HG02884 (cell line): ENCODE results near the gene CPNE5.

Source experiments
- ATAC-seq: cut with Tn5 transposase; IDR thresholded peaks from one replicate; pipeline ENCODE4 v1.9.1; 2021; ENCODE audit warnings: mild to moderate bottlenecking, moderate library complexity; ENCODE audit not compliant: unreplicated experiment

Gene CPNE5

DNA sequence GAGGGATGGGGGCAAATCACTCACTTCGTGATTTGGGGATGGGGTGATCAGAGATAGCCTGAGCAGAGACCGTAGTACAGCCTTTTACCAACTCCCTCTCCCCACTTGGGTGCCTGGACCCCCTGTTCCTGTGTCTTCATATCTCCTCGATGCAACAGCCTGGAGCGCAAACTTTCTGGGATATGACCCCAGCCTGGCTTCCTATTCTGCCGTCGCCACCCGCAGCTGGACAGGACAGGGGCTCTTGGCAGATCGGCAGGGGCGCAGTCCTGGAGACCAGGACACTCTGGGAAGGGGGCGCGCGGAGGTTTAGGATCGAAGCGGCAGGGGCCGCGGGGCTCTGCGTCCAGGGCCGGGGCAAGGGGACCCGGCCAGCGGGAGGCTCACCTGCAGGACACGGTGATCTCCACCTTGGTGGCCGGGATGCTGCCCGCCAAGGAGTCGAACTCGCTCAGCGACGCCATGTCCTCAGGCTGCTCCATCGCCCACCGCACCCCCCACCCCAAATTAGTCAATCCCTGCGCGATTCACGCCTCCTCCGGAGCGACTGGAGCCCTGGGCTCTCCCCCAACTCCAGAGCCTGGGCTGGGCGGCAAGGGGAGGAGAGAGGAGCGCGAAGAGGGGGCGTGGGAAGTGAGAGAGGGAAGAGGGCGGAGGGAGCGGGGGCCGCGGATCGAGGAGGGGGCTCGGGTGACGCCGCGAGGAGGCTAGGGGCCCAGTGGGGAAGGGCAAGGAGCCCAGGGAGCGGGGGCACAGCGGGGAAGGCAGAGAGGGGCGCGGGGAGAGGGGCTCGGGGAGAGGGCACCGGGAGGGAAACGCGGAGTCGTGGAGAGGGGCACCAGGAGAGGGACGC is at the start of gene CPNE5:
CPNE5 (minus strand) TSS at position 549 of the 853 bp plus-strand sequence; CDS start at position 482, 67 bp downstream.
- ATAC-seq: no peak

DNA sequence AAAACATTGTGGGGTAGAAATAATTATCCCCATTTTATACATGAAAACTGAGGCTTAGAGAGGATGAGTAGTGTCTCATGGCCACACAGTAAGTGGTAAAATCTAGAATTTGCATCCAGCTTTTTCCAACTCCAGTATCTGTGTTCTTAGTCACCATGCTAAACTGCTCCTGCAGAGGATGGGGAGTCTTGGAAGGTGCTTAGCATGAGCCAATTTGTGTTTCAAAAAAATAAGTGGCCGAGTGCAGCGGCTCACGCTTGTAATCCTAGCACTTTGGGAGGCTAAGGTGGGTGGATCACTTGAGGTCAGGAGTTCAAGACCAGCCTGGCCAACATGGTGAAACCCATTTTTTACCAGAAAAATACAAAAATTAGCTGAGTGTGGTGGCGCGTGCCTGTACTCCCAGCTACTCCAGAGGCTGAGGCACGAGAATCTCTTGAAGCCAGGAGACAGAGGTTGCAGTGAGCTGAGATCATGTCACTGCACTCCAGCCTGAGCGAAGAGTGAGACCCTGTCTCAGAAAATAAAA is 48.9 kb upstream of the CPNE5 start:
- ATAC-seq: no peak

DNA sequence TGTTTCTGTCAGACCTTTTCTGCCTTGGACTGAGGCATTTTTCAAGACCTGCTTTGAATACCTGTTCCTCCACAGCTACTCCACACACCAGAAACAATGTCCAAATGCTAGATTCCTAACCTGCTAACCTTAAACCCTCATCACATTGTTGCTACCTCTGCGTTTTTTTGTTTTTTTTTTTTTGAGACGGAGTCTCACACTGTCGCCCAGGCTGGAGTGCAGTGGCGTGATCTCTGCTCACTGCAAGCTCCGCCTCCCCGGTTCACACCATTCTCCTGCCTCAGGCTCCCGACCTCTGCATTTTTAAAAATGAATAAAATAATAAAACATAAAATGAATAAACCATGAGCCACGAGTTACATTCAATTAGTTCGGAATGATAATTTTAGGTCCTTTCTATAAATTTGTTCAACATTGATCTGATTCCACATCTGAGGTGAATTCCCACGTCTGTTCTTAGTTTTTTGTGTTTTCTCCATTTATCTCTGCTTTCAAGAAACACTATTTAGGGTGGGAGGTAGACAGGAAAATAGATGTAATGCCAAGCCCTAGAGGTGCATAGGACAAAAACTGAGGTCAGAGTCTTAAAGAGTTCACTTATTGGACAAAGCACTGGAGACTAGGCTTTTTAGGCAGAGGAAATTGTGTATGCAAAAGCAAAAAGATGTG is 47.8 kb upstream of the CPNE5 start:
- ATAC-seq: no peak

DNA sequence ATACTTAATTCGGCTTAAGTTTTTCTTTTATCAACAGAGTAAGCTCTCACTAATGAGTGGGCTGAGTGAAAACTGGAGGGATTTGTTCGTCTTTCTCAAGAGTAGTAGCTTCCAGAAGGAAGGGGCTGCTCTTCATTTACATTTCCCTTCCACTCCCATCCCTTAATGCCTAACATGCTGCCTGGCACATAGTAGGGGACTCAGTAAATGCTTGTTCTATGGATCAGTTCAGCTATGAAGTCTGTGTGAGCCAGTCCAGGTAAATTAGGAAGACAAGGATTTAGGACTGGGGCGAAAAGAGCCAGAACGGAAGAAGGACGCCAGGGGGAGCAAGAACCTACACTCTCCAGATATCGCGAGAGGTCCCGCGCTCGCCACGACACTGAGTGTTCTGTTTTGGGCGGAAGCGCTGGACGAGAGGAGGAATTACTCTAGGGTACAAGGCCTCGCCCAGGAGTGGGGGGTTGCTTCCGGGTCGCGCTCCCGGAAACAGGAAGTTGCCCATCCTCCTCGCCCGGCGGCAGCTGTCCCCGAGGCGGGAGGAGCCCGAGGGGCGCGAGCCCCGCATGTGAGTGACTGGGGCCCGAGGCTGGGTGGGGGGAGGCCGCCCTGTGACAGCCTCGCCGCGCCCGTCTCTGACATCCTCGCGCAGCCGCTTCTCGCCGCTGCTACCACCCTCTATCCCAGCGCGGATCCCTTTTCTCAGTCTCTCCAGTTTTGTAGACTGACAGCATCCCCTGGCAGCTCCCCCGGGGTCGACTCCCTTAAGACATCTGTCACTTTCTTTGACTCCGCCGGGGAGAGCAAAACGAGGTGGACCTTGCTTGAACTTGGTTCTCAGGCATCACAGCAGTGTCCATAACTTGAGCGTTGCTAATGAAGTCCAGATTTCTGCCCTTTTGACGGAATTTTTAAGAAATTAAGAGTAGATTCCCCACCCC is 46.5 kb upstream of the CPNE5 start, which contains the start of gene C6orf89:
C6orf89 (plus strand) TSS at position 492 of the 941 bp plus-strand sequence. CDS start 13,493 bp downstream, outside the sequence.
- peak; percentile 92 for ATAC-seq

DNA sequence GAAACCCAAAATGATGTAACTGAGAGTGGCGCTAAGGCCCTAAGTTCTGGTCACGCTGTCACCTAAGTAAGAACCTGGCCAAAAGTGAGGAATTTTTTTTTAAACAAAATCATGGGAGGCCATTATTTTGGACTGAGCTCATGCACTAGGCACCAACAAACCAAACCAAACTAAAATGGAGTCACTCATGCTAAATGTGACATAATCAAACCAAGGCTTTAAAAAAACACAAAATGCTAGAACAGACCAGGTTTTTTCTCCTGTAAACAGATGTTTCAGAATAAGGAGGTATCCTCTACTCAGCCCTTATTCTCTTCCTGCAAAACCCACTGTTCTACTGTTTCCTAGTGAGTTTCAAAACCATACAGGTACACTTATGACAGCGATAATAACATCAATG is 45.4 kb upstream of the CPNE5 start:
- ATAC-seq: no peak

DNA sequence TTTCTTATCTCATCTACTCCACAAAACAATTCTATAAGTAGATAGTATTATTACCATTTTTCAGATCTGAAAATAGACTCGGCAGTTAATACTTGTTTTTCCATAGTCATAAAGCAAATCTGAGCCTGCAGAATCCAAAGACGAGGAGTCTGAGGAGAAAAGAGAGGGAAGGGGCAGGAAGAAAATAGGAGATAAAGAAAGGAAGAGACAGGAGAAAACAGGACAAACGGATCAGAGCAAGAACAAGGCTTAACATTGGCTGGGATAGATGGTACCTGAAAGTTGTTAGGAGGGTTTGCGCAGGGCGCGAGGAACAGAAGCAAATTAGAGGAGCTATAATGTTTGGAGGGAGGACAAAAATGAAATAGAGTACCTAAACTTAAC is 36.0 kb upstream of the CPNE5 start:
- ATAC-seq: no peak

DNA sequence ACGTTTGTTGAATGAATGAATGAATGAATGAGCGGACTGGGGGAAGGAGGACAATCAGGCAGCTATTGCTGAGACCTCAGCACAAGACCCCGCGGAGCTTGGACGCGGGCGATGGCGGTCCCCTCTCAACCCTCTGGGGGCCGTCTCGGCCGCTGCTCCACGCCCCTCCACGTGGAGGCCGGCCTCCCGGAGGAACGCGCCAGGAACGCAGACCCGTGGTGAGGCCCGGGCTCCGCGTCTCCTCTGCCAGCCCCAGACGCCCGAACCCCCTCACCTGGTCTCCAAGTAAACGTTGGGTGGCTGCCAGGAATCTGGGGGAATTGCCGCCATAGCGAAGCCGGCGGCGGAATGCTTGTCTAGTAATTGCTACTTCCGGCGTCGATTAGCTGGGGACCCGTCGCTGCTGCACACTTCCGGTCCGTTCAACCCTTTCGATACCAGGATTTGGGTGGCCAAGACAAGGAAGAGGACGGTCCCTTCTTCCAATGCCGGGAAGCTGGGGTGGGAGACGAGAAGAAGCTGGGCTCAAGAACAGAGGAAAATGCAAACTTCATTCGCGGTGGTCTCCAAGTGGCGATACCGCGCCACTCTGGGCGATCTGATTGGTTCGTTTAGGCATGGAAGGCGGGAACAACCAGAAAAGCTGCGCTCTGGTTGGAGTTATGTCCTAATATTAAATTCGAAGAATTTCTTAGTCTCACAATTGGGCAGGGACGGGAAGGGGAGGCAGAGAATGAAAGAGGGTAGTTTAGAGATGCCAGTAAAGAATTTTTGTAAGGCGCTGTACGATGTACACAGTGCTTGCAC is 35.4 kb upstream of the CPNE5 start, which contains the start of gene PPIL1:
PPIL1 (minus strand) TSS at position 361 of the 807 bp plus-strand sequence; CDS start at position 330, 31 bp downstream.
- ATAC-seq: peak; percentile 81

DNA sequence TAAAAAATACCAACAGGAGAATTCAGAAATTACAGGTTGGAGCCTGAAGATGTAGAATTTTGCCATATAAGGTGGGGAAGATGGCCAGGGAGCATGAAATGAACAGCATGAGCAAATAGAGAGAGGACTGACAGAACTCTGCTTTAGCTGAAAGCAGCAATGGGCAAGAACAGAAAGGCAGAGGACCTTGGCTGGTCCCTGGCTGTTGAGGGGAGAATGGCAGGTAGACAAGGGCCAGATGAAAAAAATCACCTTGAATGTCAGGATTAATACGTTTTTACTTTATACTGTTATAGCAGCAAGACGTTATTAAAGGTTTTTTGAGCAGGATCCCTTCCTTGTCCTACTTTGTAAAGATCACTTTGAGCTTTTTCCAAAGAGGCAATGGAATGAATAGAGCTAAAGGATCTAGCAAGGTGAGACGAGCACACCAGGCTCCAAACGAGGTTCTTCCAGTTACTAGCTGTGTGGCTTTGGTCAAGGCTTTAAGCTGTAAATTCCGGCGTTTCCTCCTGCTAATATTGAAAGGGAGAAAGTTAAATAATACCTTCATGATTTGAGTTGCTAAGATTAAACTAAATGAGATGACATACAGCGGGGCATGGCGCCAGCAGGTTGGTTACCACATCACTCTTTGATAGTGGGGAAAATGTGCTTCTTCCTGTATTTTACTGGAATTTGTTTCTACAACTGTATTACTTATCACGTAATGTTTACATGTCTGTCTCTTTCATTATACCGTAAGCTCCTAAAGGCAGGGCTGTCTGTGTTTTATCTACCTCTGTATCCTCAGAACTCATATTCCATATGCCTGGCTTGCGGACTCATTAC is 34.6 kb upstream of the CPNE5 start:
- ATAC-seq: no peak

DNA sequence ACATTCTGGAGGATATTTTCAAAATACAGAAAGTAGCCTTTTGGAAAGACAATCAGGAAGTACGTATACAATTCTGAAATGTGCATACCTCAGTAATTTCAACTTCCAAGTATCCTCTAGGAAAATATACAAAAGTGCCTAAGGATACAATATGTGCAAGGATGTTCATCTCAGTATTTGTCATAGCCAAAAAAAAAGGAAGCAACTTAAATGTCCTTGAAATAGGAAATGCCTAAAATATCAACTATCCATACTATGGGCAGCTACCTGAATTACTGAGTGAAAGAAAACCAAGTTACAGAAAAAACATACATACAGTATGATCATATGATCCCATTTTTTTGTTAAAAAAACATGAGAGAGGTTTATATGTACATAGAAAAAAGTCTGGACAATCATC is 33.9 kb upstream of the CPNE5 start:
- ATAC-seq: no peak

DNA sequence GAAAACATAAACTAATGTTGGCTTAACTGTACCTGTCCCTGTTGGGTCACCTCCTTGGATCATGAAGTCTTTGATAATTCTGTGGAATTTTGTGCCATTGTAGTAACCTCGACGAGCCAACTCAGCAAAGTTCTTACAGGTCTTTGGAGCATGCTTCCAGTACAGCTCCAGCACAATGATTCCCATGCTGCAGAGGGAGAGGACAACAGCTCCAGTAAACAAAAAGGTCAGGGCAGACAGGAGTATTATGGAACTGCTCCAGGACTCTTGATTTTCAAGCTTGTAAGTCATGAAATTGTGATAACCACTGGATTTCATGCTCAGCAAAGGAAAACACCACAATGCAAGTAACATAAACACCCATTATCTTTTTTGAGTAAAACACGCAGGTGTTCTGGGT is 32.4 kb upstream of the CPNE5 start:
- ATAC-seq: no peak

DNA sequence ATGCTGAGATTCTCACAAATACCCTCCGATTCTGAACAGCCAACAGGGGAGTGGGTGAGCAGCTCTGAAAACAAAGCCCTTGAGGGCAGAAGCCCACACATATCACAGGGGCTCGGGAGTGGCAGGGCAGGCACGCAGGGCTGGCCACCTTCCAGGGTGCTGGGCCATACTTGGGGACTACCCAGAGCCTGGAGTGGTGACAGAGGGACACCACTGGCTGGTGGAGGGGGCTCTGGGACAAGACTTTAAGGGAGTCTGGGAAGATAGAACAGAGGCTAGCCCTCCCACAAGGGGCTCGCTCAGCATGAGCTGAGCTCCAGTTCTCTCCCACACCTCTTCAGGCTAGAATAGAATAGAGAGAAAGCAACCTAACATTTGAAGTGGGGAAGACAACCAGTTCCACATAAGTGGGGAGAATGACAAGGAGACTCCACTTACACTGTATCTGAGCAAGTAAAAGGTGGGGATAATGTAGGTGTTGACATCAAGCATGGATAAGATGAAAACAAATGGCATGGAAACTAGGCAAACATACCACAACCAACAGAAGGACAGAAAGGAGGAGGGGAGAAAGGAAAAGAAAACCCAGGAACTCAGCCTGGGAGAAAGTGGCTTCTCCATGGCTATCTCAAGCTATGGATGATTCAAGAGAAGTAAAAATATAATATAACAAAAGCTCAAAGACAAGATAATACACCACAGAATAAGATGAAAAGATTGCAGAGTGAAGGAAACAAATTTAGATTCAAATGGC is 28.4 kb upstream of the CPNE5 start:
- no peak for ATAC-seq

DNA sequence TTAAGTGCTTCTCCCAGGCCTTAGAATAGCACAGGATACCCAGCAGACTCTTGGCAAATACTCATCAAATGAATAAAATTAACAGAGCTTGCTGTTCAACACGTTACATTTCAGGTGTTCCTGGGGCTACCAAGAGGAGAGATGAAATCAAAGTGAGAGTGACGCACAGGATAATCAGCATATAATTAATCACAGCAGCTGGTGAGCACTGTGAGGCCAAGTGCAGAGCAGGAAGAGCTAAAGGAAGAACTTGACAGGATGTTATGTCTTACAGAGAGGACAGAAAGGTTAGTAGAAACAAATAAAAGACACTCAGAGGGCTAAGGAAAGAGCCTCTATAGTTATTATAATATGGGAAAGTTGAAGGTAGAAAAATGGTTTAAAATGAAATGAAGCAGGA is 26.6 kb upstream of the CPNE5 start:
- ATAC-seq: no peak

DNA sequence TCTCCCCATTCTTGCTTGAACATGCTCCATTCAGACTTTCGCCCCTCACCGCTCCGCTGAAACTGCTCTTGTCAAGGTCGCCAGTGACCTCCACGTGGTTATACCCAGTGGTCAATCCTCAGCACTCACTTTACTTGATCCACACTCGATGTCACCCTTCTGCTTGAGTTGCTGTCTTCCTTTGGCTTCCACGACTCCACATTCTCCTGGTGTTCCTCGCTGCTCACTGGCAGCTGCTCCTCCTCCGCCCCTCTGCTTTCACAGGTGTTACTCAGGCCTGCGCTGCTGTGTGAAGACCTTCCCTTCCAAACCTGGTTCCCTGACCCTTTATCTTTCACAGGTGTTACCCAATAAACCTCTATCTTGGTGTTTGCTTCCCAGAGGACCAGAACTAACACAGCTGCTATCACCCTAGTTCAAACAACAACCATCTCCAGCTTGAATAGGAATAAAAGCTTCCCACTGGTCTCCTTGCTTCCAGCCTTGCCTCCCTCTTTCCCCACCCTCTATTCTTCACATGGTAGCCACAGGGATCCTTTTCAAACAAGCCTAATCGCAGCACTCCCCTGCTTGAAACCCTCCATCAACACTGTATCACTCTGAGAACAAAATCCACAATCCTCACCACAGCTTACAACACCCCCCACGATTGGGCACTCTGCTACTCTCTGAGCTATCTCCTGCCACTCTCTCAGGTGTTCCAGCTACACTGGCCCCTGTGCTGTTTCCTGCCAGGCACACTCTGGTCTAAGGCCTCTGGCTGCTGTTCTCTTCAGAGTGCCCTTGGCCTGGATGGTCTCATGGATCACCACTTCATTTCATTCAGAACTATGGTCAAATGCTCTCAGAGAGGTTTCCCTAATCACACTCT is 24.7 kb upstream of the CPNE5 start:
- ATAC-seq: no peak

DNA sequence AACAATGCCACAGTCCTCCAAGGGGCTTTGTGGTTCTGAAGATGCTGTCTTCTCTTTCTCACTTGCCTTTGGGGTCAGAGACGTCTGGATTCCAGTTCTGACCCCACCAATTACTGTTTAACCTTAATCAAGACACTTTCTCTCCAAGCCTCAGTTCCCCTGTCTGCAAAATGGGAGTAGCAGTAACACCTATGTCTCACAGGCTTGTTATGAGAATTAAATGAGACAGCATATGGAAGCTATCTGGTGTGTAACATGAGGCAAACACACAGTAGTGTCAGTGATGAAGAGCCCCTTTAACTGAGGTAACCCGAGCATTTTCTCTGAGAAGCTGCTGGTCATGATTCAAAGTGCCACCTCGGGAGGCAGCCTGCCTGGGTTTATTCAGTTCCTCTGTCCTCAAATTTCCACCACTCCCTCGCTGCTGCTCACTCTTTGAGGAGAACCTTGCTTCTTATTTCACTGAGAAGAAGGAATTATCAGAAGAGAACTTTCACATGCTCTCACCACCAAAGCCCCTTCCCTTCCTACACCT is 23.7 kb upstream of the CPNE5 start:
- ATAC-seq: no peak

DNA sequence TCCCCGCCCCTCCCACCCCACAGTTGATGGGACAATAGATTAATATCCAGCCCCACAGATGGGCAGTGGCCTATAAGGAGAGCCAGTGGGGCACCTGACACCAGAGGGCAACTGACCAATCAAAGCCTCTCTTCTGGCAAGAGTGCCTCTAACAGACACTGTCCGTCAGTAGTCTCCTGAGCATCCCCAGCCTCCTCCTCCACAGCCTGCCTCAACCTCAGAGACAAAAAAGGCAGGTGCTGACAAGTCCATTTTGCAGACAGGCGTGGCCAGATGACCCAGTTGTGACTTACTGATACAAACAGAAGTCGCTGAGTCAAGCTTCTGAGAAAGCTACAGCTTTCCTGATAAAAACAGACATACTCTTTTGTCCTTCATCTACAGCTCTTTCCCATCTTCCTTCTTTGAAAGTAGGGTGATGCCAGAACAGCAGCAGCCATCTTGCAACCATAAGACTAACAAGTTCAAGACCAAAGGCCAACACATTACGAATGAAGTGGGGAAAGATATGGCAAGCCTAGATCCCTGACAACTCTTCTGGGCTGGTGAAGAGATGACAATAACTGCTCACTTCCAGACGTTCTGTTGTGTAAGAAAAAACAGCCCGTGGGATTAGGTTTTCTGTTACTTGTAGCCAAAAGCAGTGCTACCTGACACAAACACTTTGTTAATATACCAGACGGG is 23.1 kb upstream of the CPNE5 start:
- ATAC-seq: no peak

DNA sequence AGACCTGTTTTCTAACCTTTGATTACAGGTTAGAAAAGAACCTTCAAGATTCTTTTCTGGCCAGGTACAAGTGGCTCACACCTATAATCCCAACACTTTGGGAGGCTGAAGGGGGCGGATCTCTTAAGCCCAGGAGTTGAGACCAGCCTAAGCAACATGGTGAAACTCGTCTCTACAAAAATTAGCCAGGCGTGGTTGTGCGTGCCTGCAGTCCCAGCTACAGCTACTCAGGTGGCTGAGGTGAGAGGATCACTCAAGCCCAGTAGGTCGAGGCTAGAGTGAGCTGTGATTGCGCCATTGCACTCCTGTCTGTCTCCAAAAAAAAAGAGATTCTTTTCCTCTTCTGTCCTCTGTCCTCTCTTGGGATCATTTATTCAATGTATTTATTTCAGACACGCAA is 20.9 kb upstream of the CPNE5 start:
- ATAC-seq: no peak
